Breast epithelium (tissue), 4 donors: ENCODE data around the gene GPBAR1. TPM values are rescaled to one million over a fixed set of nuclear protein-coding genes. Genes with fewer than 3 reads are reported as not detected.
A peak's percentile ranks its signal among the peaks of the same experiment; 100 is the strongest.
"Not testable (repeated sequence)": the region's sequence is repeated elsewhere in the genome, so short reads cannot be mapped to it uniquely, and the experiment has no call there.

Experiments
- DNase-seq, 2 donors: peaks; one replicate each; pipeline ENCODE4 v3.0.0-alpha.2; 2019; ENCODE audit warnings: low spot score in 2 of 2
- H3K27ac ChIP-seq, 2 donors: fragments of 200-600 bp; sonication (generic) in 1 of 2; one replicate each; pipeline ENCODE4 v1.5.1; 2016 to 2019; ENCODE audit warnings: mild to moderate bottlenecking in 1 of 2
- H3K27me3 ChIP-seq, 2 donors: fragments of 200-600 bp; sonication (generic) in 1 of 2; one replicate each; pipeline versions ENCODE4 v1.5.1 to v1.6.0; 2017 to 2019; ENCODE audit warnings: control low read depth in 1 of 2, mild to moderate bottlenecking in 1 of 2
- H3K36me3 ChIP-seq: fragments of 200-600 bp; one replicate; pipeline ENCODE4 v1.5.1; 2019
- H3K4me1 ChIP-seq, 2 donors: fragments of 200-600 bp; sonication (generic); one replicate each; pipeline ENCODE4 v1.5.1; 2016 to 2019; ENCODE audit warnings: control low read depth in 1 of 2
- H3K4me3 ChIP-seq, 3 donors: fragments of 200-600 bp; sonication (generic); 1 replicate in 2 of 3; 2 replicates in 1 of 3; pipeline ENCODE4 v1.5.1; 2016 to 2019; ENCODE audit warnings: mild to moderate bottlenecking in 3 of 3, moderate library complexity in 2 of 3
- H3K9me3 ChIP-seq, 2 donors: fragments of 200-600 bp; sonication (generic) in 1 of 2; one replicate each; pipeline ENCODE4 v1.5.1; 2016 to 2019; ENCODE audit warnings: control low read depth in 1 of 2
- POLR2A ChIP-seq: fragments of 450-650 bp; IDR thresholded peaks from one replicate; pipeline ENCODE4 v1.6.1; 2016; ENCODE audit warnings: antibody characterized with exemption, mild to moderate bottlenecking, moderate library complexity
- POLR2AphosphoS5 ChIP-seq, 3 donors: sonication (generic); formaldehyde crosslinking; IDR thresholded peaks; one replicate each; pipeline ENCODE4 v1.6.1; 2017; ENCODE audit warnings: antibody characterized with exemption in 3 of 3
- intact Hi-C: fragments of 100-400 bp; cut with DNase I; formaldehyde crosslinking; loops from one replicate; pipeline ENCODE4 v1.15.1; 2023; ENCODE audit warnings: low total_unique reads
- total RNA-seq, 3 donors: library from RNA; depleted of rRNA; stranded (reverse); fragments of >200 nt; gene quantifications; one replicate each; pipeline ENCODE4 v1.1.0, GENCODE V29; 2016
- TF ChIP-seq, protein P1 (sequence below), 3 donors: fragments of 450-650 bp; IDR thresholded peaks; one replicate each; pipeline ENCODE4 v1.5.1; 2016 to 2017; ENCODE audit warnings: antibody characterized with exemption in 3 of 3, mild to moderate bottlenecking in 3 of 3, moderate library complexity in 3 of 3

The GPBAR1 gene
- total RNA-seq, 3 donors from 2014 or later, result 5.2 to 22.2 (median 8.5) TPM

- H3K4me1 ChIP-seq, result peaks cover 8 to 19% of the 10 kb centered on the region in 2 donors
- peak overlapping the region; percentile 76 to 90 (median 87) for H3K4me3 ChIP-seq
- no peaks in the 10 kb centered on the region for H3K27me3 ChIP-seq
- H3K27ac ChIP-seq, result peak overlapping the region; percentile 56 to 80
- DNase-seq, result no peak
- TF ChIP-seq, protein P1, sequence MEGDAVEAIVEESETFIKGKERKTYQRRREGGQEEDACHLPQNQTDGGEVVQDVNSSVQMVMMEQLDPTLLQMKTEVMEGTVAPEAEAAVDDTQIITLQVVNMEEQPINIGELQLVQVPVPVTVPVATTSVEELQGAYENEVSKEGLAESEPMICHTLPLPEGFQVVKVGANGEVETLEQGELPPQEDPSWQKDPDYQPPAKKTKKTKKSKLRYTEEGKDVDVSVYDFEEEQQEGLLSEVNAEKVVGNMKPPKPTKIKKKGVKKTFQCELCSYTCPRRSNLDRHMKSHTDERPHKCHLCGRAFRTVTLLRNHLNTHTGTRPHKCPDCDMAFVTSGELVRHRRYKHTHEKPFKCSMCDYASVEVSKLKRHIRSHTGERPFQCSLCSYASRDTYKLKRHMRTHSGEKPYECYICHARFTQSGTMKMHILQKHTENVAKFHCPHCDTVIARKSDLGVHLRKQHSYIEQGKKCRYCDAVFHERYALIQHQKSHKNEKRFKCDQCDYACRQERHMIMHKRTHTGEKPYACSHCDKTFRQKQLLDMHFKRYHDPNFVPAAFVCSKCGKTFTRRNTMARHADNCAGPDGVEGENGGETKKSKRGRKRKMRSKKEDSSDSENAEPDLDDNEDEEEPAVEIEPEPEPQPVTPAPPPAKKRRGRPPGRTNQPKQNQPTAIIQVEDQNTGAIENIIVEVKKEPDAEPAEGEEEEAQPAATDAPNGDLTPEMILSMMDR (IDR thresholded peaks at IDR 0.05), result no peak
- TF ChIP-seq POLR2A (no peak), POLR2AphosphoS5 (IDR thresholded peaks at IDR 0.05) (no peak)
- intact Hi-C loops, result no loop called here
- H3K36me3 ChIP-seq, result peaks cover 15% of the 10 kb centered on the region
- no peaks in the 10 kb centered on the region for H3K9me3 ChIP-seq
Measured at GRCh38 chr2:218271487-218271797, 10.6 kb downstream of the GPBAR1 start.

GRCh38 chr2:218271865-218272530 lies 11.2 kb downstream of the GPBAR1 start:
- intact Hi-C loops, result no loop called here
- no peak for DNase-seq
- peak overlapping the region; percentile 56 to 80 for H3K27ac ChIP-seq
- TF ChIP-seq, protein P1 (IDR thresholded peaks at IDR 0.05), result no peak
- TF ChIP-seq POLR2A (no peak), POLR2AphosphoS5 (IDR thresholded peaks at IDR 0.05) (no peak)
- H3K4me3 ChIP-seq, result peak overlapping the region in 2 of 3 donors; percentile 13 to 90
- no peaks in the 10 kb centered on the region for H3K9me3 ChIP-seq
- peaks cover 13% of the 10 kb centered on the region for H3K36me3 ChIP-seq
- no peaks in the 10 kb centered on the region for H3K27me3 ChIP-seq
- peaks cover 8 to 19% of the 10 kb centered on the region in 2 donors for H3K4me1 ChIP-seq

- Histone ChIP-seq H3K27me3 (no peaks in the 10 kb centered on the region), H3K27ac (peak overlapping the region; percentile 56 to 80), H3K9me3 (no peaks in the 10 kb centered on the region), H3K4me3 (peak overlapping the region in 2 of 3 donors; percentile 13 to 90), H3K4me1 (peaks cover 8 to 19% of the 10 kb centered on the region in 2 donors), H3K36me3 (peaks cover 13% of the 10 kb centered on the region)
- TF ChIP-seq POLR2AphosphoS5 (IDR thresholded peaks at IDR 0.05) (peak; percentile 70 to 95 (median 79)), POLR2A (no peak)
- TF ChIP-seq, protein P1 (IDR thresholded peaks at IDR 0.05), result peak; percentile 79 to 93 (median 90)
- DNase-seq, result peak; percentile 84 to 85
- intact Hi-C loops, result no loop called here
Measured at GRCh38 chr2:218272531-218273212, 11.9 kb downstream of the GPBAR1 start.

- H3K9me3 ChIP-seq, H3K27me3 ChIP-seq, intact Hi-C loops, DNase-seq, H3K4me3 ChIP-seq: not testable (repeated sequence)
- Histone ChIP-seq H3K4me1 (peaks cover 8 to 19% of the 10 kb centered on the region in 2 donors), H3K36me3 (peaks cover 13% of the 10 kb centered on the region), H3K27ac (peak overlapping the region; percentile 56 to 80)
Measured at GRCh38 chr2:218273214-218273907, 12.5 kb downstream of the GPBAR1 start.

- intact Hi-C loops, result no loop called here
- TF ChIP-seq, protein P1 (IDR thresholded peaks at IDR 0.05), result no peak
- TF ChIP-seq POLR2AphosphoS5 (IDR thresholded peaks at IDR 0.05), result no peak
- Histone ChIP-seq H3K27me3 (no peaks in the 10 kb centered on the region), H3K4me3 (no peak overlapping the region), H3K4me1 (peaks cover 8 to 18% of the 10 kb centered on the region in 2 donors), H3K27ac (peak overlapping the region; percentile 19 to 46), H3K9me3 (no peaks in the 10 kb centered on the region), H3K36me3 (peaks cover 13% of the 10 kb centered on the region)
- no peak for DNase-seq
Measured at GRCh38 chr2:218273908-218274249, 13.1 kb downstream of the GPBAR1 start.
